CD14-positive monocyte (primary cell): Measurements from ENCODE around the gene JAK2. TPM values are rescaled to one million over a fixed set of nuclear protein-coding genes. Genes with fewer than 3 reads are reported as not detected.

Source experiments
- DNase-seq, 3 donors: peaks; one replicate each; pipeline ENCODE4 v3.0.0-alpha.2; 2011 to 2022
- H2AFZ ChIP-seq: 2 replicates; pipeline ENCODE4 v1.6.0; 2012; ENCODE audit warnings: mild to moderate bottlenecking, low read depth, low read length, inconsistent platforms; ENCODE audit not compliant: insufficient read depth, poor library complexity, severe bottlenecking
- H3K27ac ChIP-seq, 2 donors: 1 replicate in 1 of 2; 2 replicates in 1 of 2; pipeline ENCODE4 v1.5.1; 2012 to 2013; ENCODE audit warnings: low read length in 2 of 2, control low read depth in 1 of 2, inconsistent platforms in 1 of 2, low read depth in 1 of 2, mild to moderate bottlenecking in 1 of 2
- H3K27me3 ChIP-seq, 2 donors: one replicate each; pipeline versions ENCODE4 v1.6.0 to v1.6.1; 2011 to 2013; ENCODE audit warnings: low read length in 2 of 2; ENCODE audit not compliant: control insufficient read depth in 2 of 2, insufficient read depth in 2 of 2
- H3K36me3 ChIP-seq, 2 donors: replicated peaks in 1 of 2; 1 replicate in 1 of 2; 2 replicates in 1 of 2; pipeline versions ENCODE4 v1.5.1 to v1.6.1; 2012 to 2013; ENCODE audit warnings: low read length in 2 of 2, control low read depth in 1 of 2, inconsistent platforms in 1 of 2, mild to moderate bottlenecking in 1 of 2; ENCODE audit not compliant: insufficient read depth in 2 of 2, control insufficient read depth in 1 of 2
- H3K4me1 ChIP-seq, 2 donors: 1 replicate in 1 of 2; 2 replicates in 1 of 2; pipeline versions ENCODE4 v1.5.1 to v1.6.1; 2012 to 2013; ENCODE audit warnings: low read length in 2 of 2, control low read depth in 1 of 2, inconsistent platforms in 1 of 2, mild to moderate bottlenecking in 1 of 2, moderate library complexity in 1 of 2; ENCODE audit not compliant: insufficient read depth in 2 of 2, control insufficient read depth in 1 of 2
- H3K4me2 ChIP-seq: replicated peaks from 2 replicates; pipeline ENCODE3; 2012; ENCODE audit warnings: low read length, moderate library complexity, mild to moderate bottlenecking; ENCODE audit not compliant: poor library complexity, severe bottlenecking; ENCODE audit errors: extremely low read depth
- H3K4me3 ChIP-seq, 3 experiments: fragments of 200-600 bp in 1 of 3; sonication (generic) in 1 of 3; replicated peaks in 1 of 3; 1 replicate in 2 of 3; 2 replicates in 1 of 3; pipeline ENCODE4 v1.5.1; 2011 to 2013; ENCODE audit warnings: low read length in 3 of 3, mild to moderate bottlenecking in 3 of 3, control low read depth in 2 of 3, low read depth in 2 of 3, inconsistent platforms in 1 of 3, moderate library complexity in 1 of 3
- H3K79me2 ChIP-seq: 2 replicates; pipeline ENCODE4 v1.6.0; 2012; ENCODE audit warnings: mild to moderate bottlenecking, control low read depth, inconsistent platforms, low read length, moderate library complexity; ENCODE audit not compliant: insufficient read depth
- H3K9ac ChIP-seq: 2 replicates; pipeline ENCODE4 v1.6.0; 2017; ENCODE audit warnings: low read length, mild to moderate bottlenecking; ENCODE audit not compliant: insufficient read depth, poor library complexity, severe bottlenecking
- H3K9me3 ChIP-seq, 2 donors: replicated peaks in 1 of 2; 1 replicate in 1 of 2; 2 replicates in 1 of 2; pipeline versions ENCODE4 v1.5.1 to v1.6.1; 2012 to 2013; ENCODE audit warnings: low read length in 2 of 2, control low read depth in 1 of 2; ENCODE audit not compliant: control insufficient read depth in 1 of 2, insufficient read depth in 1 of 2
- H4K20me1 ChIP-seq: 2 replicates; pipeline ENCODE4 v1.6.0; 2012; ENCODE audit warnings: mild to moderate bottlenecking, low read length, control low read depth, moderate library complexity; ENCODE audit not compliant: insufficient read depth
- H3K27ac Mint-ChIP-seq, 7 donors: one replicate each; pipeline ENCODE4 v1.8.0; 2020; ENCODE audit warnings: mild to moderate bottlenecking in 7 of 7, mixed read lengths in 7 of 7, moderate library complexity in 6 of 7, inconsistent platforms in 2 of 7
- H3K27me3 Mint-ChIP-seq, 3 donors: one replicate each; pipeline ENCODE4 v1.8.0; 2021 to 2022; ENCODE audit warnings: low read depth in 3 of 3, mild to moderate bottlenecking in 3 of 3, mixed read lengths in 3 of 3, moderate library complexity in 3 of 3, inconsistent platforms in 1 of 3
- H3K36me3 Mint-ChIP-seq, 2 donors: one replicate each; pipeline ENCODE4 v1.8.0; 2020; ENCODE audit warnings: mixed read lengths in 2 of 2, inconsistent platforms in 1 of 2, mild to moderate bottlenecking in 1 of 2
- H3K4me1 Mint-ChIP-seq: one replicate; pipeline ENCODE4 v1.8.0; 2020; ENCODE audit warnings: mild to moderate bottlenecking, mixed read lengths
- H3K4me3 Mint-ChIP-seq, 2 donors: one replicate each; pipeline ENCODE4 v1.8.0; 2020; ENCODE audit warnings: mild to moderate bottlenecking in 2 of 2, mixed read lengths in 2 of 2, moderate library complexity in 1 of 2
- H3K9me3 Mint-ChIP-seq, 7 donors: one replicate each; pipeline ENCODE4 v1.8.0; 2020 to 2022; ENCODE audit warnings: mixed read lengths in 7 of 7, mild to moderate bottlenecking in 6 of 7, moderate library complexity in 6 of 7, inconsistent platforms in 2 of 7
- WGBS: methylation state at CpG from one replicate; pipeline ENCODE4 v1.1.5; 2013; ENCODE audit warnings: missing lambda C conversion rate; ENCODE audit not compliant: insufficient coverage; 5-methylcytosine and 5-hydroxymethylcytosine counted together
- intact Hi-C, 2 donors: fragments of 100-400 bp; cut with micrococcal nuclease; formaldehyde crosslinking; loops; one replicate each; pipeline versions ENCODE4 v1.15.0 to v1.15.1; 2023
- polyA plus RNA-seq, 3 donors: library from polyadenylated mRNA; depleted of rRNA in 1 of 3; unstranded in 2 of 3; stranded (reverse) in 1 of 3; fragments of 300-500 nt in 2 of 3; fragments of >200 nt in 1 of 3; fragmentation: Illumina TruSeq in 2 of 3; gene quantifications; 1 replicate in 2 of 3; 2 replicates in 1 of 3; pipeline ENCODE4 v1.2.3, GENCODE V29; 2012 to 2021
- TF ChIP-seq, protein P1 (sequence below): fragments of 200-600 bp; IDR thresholded peaks from one replicate; pipeline ENCODE4 v1.8.0; 2022; ENCODE audit warnings: antibody characterized with exemption, mild to moderate bottlenecking

JAK2 gene
- polyA plus RNA-seq, 3 donors: 23.5 to 34.7 (median 33.0) TPM

DNA sequence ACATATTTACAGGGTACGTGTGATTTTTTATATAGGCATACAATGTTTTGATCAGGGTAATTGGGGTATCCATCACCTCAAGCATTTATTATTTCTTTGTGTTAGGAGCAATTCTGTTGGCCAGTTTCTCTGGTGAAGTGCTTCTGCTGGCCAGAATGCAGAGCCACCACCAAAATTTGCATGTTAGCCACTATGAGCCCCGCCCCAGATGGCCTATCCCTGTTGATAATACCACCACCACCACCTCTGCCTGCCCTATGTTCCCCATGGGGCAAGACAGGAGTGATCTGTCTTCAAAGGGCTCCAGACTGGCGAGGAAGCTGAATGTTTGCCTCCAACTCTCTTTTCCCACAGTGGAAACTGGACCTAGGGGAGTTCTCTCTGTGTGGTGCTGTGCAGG is 26.0 kb upstream of the JAK2 start:
- H3K9ac ChIP-seq: no peak overlapping the region
- H3K27ac ChIP-seq: no peak overlapping the region
- Mint-ChIP-seq H3K9me3 (peaks cover 8 to 20% (median 17%) of the 10 kb centered on the region in 7 donors), H3K27ac (no peak overlapping the region), H3K4me3 (no peak overlapping the region), H3K27me3 (no peaks in the 10 kb centered on the region), H3K36me3 (peaks cover 3 to 4% of the 10 kb centered on the region in 2 donors), H3K4me1 (peaks cover 8% of the 10 kb centered on the region)
- DNase-seq: no peak
- peaks cover 0 to 8% of the 10 kb centered on the region in 2 donors for H3K4me1 ChIP-seq
- intact Hi-C loops: no loop called here
- H2AFZ ChIP-seq: peak overlapping the region; percentile 66
- H3K79me2 ChIP-seq: no peaks in the 10 kb centered on the region
- H3K4me2 ChIP-seq: no peak overlapping the region
- H3K36me3 ChIP-seq: no peaks in the 10 kb centered on the region
- WGBS: 100% methylated on average over 1 of the region's 3 CpGs
- H3K9me3 ChIP-seq: peaks cover 5 to 11% of the 10 kb centered on the region in 2 donors
- TF ChIP-seq, protein P1, sequence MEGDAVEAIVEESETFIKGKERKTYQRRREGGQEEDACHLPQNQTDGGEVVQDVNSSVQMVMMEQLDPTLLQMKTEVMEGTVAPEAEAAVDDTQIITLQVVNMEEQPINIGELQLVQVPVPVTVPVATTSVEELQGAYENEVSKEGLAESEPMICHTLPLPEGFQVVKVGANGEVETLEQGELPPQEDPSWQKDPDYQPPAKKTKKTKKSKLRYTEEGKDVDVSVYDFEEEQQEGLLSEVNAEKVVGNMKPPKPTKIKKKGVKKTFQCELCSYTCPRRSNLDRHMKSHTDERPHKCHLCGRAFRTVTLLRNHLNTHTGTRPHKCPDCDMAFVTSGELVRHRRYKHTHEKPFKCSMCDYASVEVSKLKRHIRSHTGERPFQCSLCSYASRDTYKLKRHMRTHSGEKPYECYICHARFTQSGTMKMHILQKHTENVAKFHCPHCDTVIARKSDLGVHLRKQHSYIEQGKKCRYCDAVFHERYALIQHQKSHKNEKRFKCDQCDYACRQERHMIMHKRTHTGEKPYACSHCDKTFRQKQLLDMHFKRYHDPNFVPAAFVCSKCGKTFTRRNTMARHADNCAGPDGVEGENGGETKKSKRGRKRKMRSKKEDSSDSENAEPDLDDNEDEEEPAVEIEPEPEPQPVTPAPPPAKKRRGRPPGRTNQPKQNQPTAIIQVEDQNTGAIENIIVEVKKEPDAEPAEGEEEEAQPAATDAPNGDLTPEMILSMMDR: no peak
- H4K20me1 ChIP-seq: no peaks in the 10 kb centered on the region
- H3K27me3 ChIP-seq: no peaks in the 10 kb centered on the region
- no peak overlapping the region for H3K4me3 ChIP-seq

DNA sequence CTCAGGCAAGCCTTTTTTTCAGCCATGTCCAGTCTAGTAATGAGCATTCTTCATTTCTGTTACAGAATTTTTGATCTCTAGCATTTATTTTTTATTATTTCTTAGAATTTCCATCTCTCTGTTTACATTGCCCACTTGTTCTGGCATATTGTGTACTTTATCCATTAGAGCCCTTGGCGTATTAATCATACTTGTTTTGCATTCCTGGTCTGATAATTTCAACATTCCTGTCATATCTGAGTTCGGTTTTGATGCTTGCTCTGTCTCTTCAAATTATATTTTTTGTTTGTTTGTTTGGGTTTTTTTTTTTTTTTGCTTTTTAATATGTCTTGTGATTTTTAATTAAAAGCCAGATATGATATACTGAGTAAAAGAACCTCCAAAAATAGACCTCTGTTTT is 23.0 kb upstream of the JAK2 start:
- Histone ChIP-seq H3K9me3 (peaks cover 0 to 6% of the 10 kb centered on the region in 2 donors), H3K4me3 (no peak overlapping the region), H3K9ac (no peak overlapping the region), H3K79me2 (no peaks in the 10 kb centered on the region), H2AFZ (no peak overlapping the region), H3K4me1 (peaks cover 0 to 17% of the 10 kb centered on the region in 2 donors), H3K27ac (no peak overlapping the region), H3K4me2 (no peak overlapping the region), H3K36me3 (no peaks in the 10 kb centered on the region), H4K20me1 (no peaks in the 10 kb centered on the region), H3K27me3 (no peaks in the 10 kb centered on the region)
- Mint-ChIP-seq H3K9me3 (peaks cover 11 to 19% (median 16%) of the 10 kb centered on the region in 7 donors), H3K36me3 (peaks cover 4 to 5% of the 10 kb centered on the region in 2 donors), H3K4me1 (peaks cover 16% of the 10 kb centered on the region), H3K27me3 (no peaks in the 10 kb centered on the region), H3K27ac (no peak overlapping the region), H3K4me3 (no peak overlapping the region)
- no CpG with 5 or more reads among the region's 2 CpGs for WGBS
- DNase-seq: no peak
- TF ChIP-seq, protein P1: no peak
- intact Hi-C loops: no loop called here
